K562 (cell line): ENCODE results near the gene DAPK2. TPM values are rescaled to one million over a fixed set of nuclear protein-coding genes. Genes with fewer than 3 reads are reported as not detected.

Experiments used
- ATAC-seq: fragments of 200-7000 bp; cut with Tn5 transposase; 3 replicates; pipeline ENCODE4 v1.9.1; 2020; ENCODE audit warnings: moderate library complexity
- BruUV-seq: library from RNA; stranded (reverse); fragments of 400-500 nt; replicated peaks from 2 replicates; lab custom pipeline; 2021; lab: Mats Ljungman, UMichigan
- CTCF ChIA-PET: fragments of 300-600 bp; formaldehyde crosslinking; extraction: SDS; loops from one replicate; lab custom pipeline; 2021; ENCODE audit warnings: low intra/inter-chr PET ratio; lab: Yijun Ruan, JAX
- POLR2A ChIA-PET: fragments of 300-600, 350-650 bp; sonication (Branson Sonifier 250); formaldehyde crosslinking; extraction: SDS; loops from one replicate; lab custom pipeline; 2021; ENCODE audit warnings: antibody characterized with exemption, inconsistent platforms; lab: Yijun Ruan, JAX
- DNase-seq, 4 experiments: peaks; one replicate each; pipeline versions ENCODE4 v3.0.0 to v3.0.0-alpha.2; 2011 to 2018; ENCODE audit warnings: low spot score in 3 of 4, mixed read lengths in 3 of 4; ENCODE audit errors: extremely low read depth in 1 of 4
- FAIRE-seq: peaks from 2 replicates; lab custom pipeline; 2011; peaks lifted over from hg19 to GRCh38; lab: Jason Lieb, UNC
- H2AFZ ChIP-seq: 2 replicates; pipeline ENCODE4 v1.6.0; 2011; ENCODE audit warnings: low read depth, low read length, control low read depth, inconsistent platforms
- H3K27ac ChIP-seq: fragments of 200-600 bp; 3 replicates; pipeline ENCODE4 v1.8.0; 2011; ENCODE audit warnings: low read depth, mild to moderate bottlenecking, control low read depth, inconsistent platforms, low read length, moderate library complexity, mixed read lengths; ENCODE audit errors: extremely low read depth
- H3K27me3 ChIP-seq, 2 experiments: fragments of 300-600 bp in 1 of 2; 2 replicates in 1 of 2; 3 replicates in 1 of 2; pipeline versions ENCODE4 v1.6.0 to v1.8.0; 2011; ENCODE audit warnings: inconsistent platforms in 2 of 2, low read length in 2 of 2, mild to moderate bottlenecking in 1 of 2, mixed read lengths in 1 of 2, moderate library complexity in 1 of 2; ENCODE audit not compliant: control insufficient read depth in 2 of 2, insufficient read depth in 2 of 2
- H3K36me3 ChIP-seq: fragments of 300-600 bp; 3 replicates; pipeline ENCODE4 v1.8.0; 2011; ENCODE audit warnings: mild to moderate bottlenecking, low read length, inconsistent platforms; ENCODE audit not compliant: control insufficient read depth, insufficient read depth
- H3K4me1 ChIP-seq, 2 experiments: fragments of 200-600 bp in 1 of 2; replicated peaks in 1 of 2; 2 replicates in 1 of 2; 3 replicates in 1 of 2; pipeline versions ENCODE4 v1.5.1 to v1.8.0; 2011; ENCODE audit warnings: inconsistent platforms in 2 of 2, low read length in 2 of 2, mild to moderate bottlenecking in 1 of 2, mixed read lengths in 1 of 2, moderate library complexity in 1 of 2; ENCODE audit not compliant: control insufficient read depth in 2 of 2, insufficient read depth in 2 of 2
- H3K4me2 ChIP-seq: 2 replicates; pipeline ENCODE4 v1.6.1; 2011; ENCODE audit warnings: low read length, control low read depth, inconsistent platforms, mixed read lengths; ENCODE audit not compliant: insufficient read depth
- H3K4me3 ChIP-seq: fragments of 200-600 bp; sonication (generic), shearing (Covaris generic); 2 replicates; pipeline ENCODE4 v1.5.1; 2016; ENCODE audit warnings: control low read depth, inconsistent platforms
- H3K79me2 ChIP-seq: fragments of 200-600 bp; 3 replicates; pipeline ENCODE4 v1.8.0; 2011; ENCODE audit warnings: low read length, inconsistent platforms; ENCODE audit not compliant: control insufficient read depth, insufficient read depth
- H3K9ac ChIP-seq, 2 experiments: 2 replicates each; pipeline versions ENCODE4 v1.6.0 to v1.6.1; 2011; ENCODE audit warnings: low read depth in 2 of 2, low read length in 2 of 2, control low read depth in 1 of 2, inconsistent platforms in 1 of 2, mild to moderate bottlenecking in 1 of 2, mixed read lengths in 1 of 2; ENCODE audit not compliant: insufficient read depth in 1 of 2
- H3K9me1 ChIP-seq: one replicate; pipeline ENCODE4 v1.6.0; 2011; ENCODE audit warnings: inconsistent platforms, mild to moderate bottlenecking, low read length, moderate library complexity; ENCODE audit not compliant: control insufficient read depth, insufficient read depth
- H3K9me3 ChIP-seq: replicated peaks from 2 replicates; pipeline ENCODE4 v1.5.1; 2011; ENCODE audit warnings: low read depth, low read length, inconsistent platforms; ENCODE audit not compliant: control insufficient read depth, insufficient read depth
- H4K20me1 ChIP-seq: replicated peaks from 2 replicates; pipeline ENCODE4 v1.6.1; 2011; ENCODE audit warnings: low read length, inconsistent platforms, mixed read lengths; ENCODE audit not compliant: control insufficient read depth, insufficient read depth
- ADNP ChIP-seq: fragments of 200-800 bp; sonication (Bioruptor generic); IDR thresholded peaks from 2 replicates; pipeline ENCODE4 v1.6.1; 2016; ENCODE audit warnings: missing genetic modification characterization, missing compliant biosample characterization
- BCOR ChIP-seq: fragments of 450-650 bp; IDR thresholded peaks from 2 replicates; pipeline ENCODE4 v1.6.1; 2016
- CBX1 ChIP-seq: sonication (generic); IDR thresholded peaks from 2 replicates; pipeline ENCODE4 v1.6.1; 2016; ENCODE audit warnings: antibody characterized with exemption, low read depth, mild to moderate bottlenecking
- CBX3 ChIP-seq, 2 experiments: IDR thresholded peaks; 1 replicate in 1 of 2; 2 replicates in 1 of 2; pipeline ENCODE4 v1.6.1; 2012; ENCODE audit warnings: inconsistent platforms in 2 of 2, low read length in 2 of 2, borderline replicate concordance in 1 of 2, control low read depth in 1 of 2
- CHD4 ChIP-seq: fragments of 200-600 bp; sonication (generic); IDR thresholded peaks from 3 replicates; pipeline ENCODE4 v1.6.1; 2012; ENCODE audit warnings: low read depth, mild to moderate bottlenecking, mixed read lengths, low read length, inconsistent platforms; ENCODE audit not compliant: insufficient read depth, insufficient replicate concordance, poor library complexity, severe bottlenecking
- ESRRA ChIP-seq: fragments of 450-650 bp; IDR thresholded peaks from 2 replicates; pipeline ENCODE4 v1.6.1; 2014; ENCODE audit warnings: low read depth, mild to moderate bottlenecking, moderate library complexity, borderline replicate concordance
- HDAC2 ChIP-seq: fragments of 450-650 bp; IDR thresholded peaks from 2 replicates; pipeline ENCODE4 v1.6.1; 2016; ENCODE audit warnings: mild to moderate bottlenecking
- KDM1A ChIP-seq, 2 experiments: fragments of 450-650 bp; IDR thresholded peaks; 2 replicates each; pipeline ENCODE4 v1.6.1; 2016; ENCODE audit warnings: mild to moderate bottlenecking in 2 of 2
- KLF10 ChIP-seq: fragments of 250-450 bp; sonication (Bioruptor Pico); IDR thresholded peaks from 2 replicates; pipeline ENCODE4 v1.6.1; 2021; ENCODE audit warnings: matching md5 sums
- LARP7 ChIP-seq: fragments of 450-650 bp; IDR thresholded peaks from 2 replicates; pipeline ENCODE4 v1.6.1; 2016
- NFIC ChIP-seq: fragments of 450-650 bp; IDR thresholded peaks from 2 replicates; pipeline ENCODE4 v1.6.1; 2017; ENCODE audit warnings: mild to moderate bottlenecking, inconsistent platforms
- NUFIP1 ChIP-seq: fragments of 450-650 bp; IDR thresholded peaks from 2 replicates; pipeline ENCODE4 v1.6.1; 2018; ENCODE audit not compliant: partially characterized antibody
- RBM25 ChIP-seq: fragments of 200-400 bp; formaldehyde crosslinking; IDR thresholded peaks from 2 replicates; pipeline ENCODE4 v1.6.1; 2018; ENCODE audit warnings: low read length, low read depth, moderate library complexity; ENCODE audit not compliant: severe bottlenecking
- RCOR1 ChIP-seq, 2 experiments: IDR thresholded peaks; 2 replicates each; pipeline ENCODE4 v1.6.1; 2012; ENCODE audit warnings: low read depth in 2 of 2, low read length in 2 of 2, borderline replicate concordance in 1 of 2, improper control_type of control experiment in 1 of 2
- SMARCA5 ChIP-seq: fragments of 450-650 bp; IDR thresholded peaks from 2 replicates; pipeline ENCODE4 v1.6.1; 2016
- TEAD2 ChIP-seq: fragments of 450-650 bp; IDR thresholded peaks from 2 replicates; pipeline ENCODE4 v1.6.1; 2016; ENCODE audit warnings: missing genetic modification characterization, control low read depth, missing compliant biosample characterization
- ZKSCAN1 ChIP-seq: fragments of 150-350 bp; IDR thresholded peaks from 2 replicates; pipeline ENCODE4 v1.6.1; 2016; ENCODE audit warnings: low read depth, low read length
- WGBS: fragments of 100-300 bp; shearing (Covaris generic); methylation state at CpG from one replicate; pipeline ENCODE4 v1.1.6; 2016; ENCODE audit warnings: low coverage, mixed read lengths; ENCODE audit not compliant: insufficient coverage; ENCODE audit errors: missing lambda C conversion rate; 5-methylcytosine and 5-hydroxymethylcytosine counted together
- in situ Hi-C: fragments of 300-500 bp; cut with MboI; formaldehyde crosslinking; loops from 4 replicates; pipeline ENCODE4 v1.15.0; 2018; ENCODE audit warnings: inconsistent platforms, mixed read lengths
- intact Hi-C: fragments of 100-400 bp; cut with micrococcal nuclease; formaldehyde crosslinking; loops from 2 replicates; pipeline ENCODE4 v1.14.2; 2022
- polyA plus RNA-seq, 8 experiments: library from polyadenylated mRNA; depleted of rRNA in 4 of 8; stranded (reverse) in 5 of 8; unstranded in 3 of 8; fragments of >200 nt; fragmentation: Nextera tagmentation in 2 of 8; fragmentation: Illumina TruSeq in 1 of 8; extraction: Ambion mirVana in 2 of 8; extraction: Trizol in 1 of 8; gene quantifications; 2 replicates each; pipeline versions ENCODE4 v1.2.1 to v1.2.3, GENCODE V29; 2011 to 2014; ENCODE audit warnings: inconsistent platforms in 1 of 8, missing spikeins in 1 of 8
- total RNA-seq, 7 experiments: library from RNA; depleted of rRNA in 6 of 7; stranded (reverse); fragments of >200 nt in 6 of 7; fragmentation: Illumina TruSeq in 2 of 7; extraction: Trizol in 2 of 7; gene quantifications; 2 replicates each; pipeline versions ENCODE4 v1.2.1 to v1.2.3, GENCODE V29; 2011 to 2021; ENCODE audit warnings: low replicate concordance in 1 of 7
- TF ChIP-seq, protein P1 (sequence below): fragments of 450-650 bp; IDR thresholded peaks from 2 replicates; pipeline ENCODE4 v1.6.1; 2016; ENCODE audit warnings: low read depth, mild to moderate bottlenecking, moderate library complexity
- TF ChIP-seq, protein P2 (sequence below): fragments of 450-650 bp; IDR thresholded peaks from 2 replicates; pipeline ENCODE4 v1.6.1; 2017; ENCODE audit warnings: antibody characterized with exemption, mild to moderate bottlenecking

DAPK2 gene
- total and polyA plus RNA-seq, 9 of the 15 experiments (the other 6 are each of a cell fraction or from before 2014, with no cell fraction given), result 0.14 to 5.2 (median 2.2) TPM

DNA sequence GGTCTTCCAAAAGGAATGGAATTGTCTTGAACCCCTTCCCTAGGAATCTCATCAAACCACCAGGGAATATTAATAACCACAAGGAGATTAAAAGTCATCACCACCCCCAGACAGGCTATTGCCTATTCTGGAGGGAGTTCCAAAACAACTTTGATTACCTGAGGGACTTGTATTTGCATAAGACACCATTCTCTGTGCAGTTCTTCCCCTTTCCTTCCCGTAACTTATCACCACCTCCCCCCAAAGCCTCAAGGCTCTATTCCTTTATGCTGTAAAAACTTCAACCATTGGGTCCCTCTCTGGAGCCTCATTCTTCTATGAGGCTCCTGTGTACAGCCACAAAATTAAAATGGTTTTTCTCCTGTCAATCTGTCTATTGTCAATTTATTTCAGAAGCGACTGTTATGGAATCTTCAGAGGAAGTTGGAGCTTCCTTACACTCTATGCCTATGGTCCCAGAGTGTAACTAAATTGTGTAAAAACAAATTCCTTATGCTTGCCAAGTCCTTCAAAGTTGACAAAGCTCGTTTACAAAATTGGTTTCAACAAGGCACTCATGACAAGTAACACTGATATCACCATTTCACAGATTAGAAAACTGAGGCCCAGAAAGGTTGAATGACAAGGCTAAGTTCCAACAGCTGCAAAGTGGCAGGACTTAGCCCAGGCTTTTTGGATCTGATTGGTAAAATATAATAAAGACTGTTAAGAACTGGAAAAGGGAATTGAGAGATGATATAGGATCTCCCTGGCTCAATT lies 144.2 kb downstream of the DAPK2 start:
- Histone ChIP-seq H4K20me1 (no peaks in the 10 kb centered on the region), H3K4me1 (peaks cover 27 to 40% of the 10 kb centered on the region in 2 experiments), H3K4me3 (no peak overlapping the region), H3K27ac (no peak overlapping the region), H3K27me3 (no peaks in the 10 kb centered on the region), H3K79me2 (no peaks in the 10 kb centered on the region), H3K36me3 (no peaks in the 10 kb centered on the region), H3K9ac (no peak overlapping the region), H3K4me2 (no peak overlapping the region), H3K9me3 (no peaks in the 10 kb centered on the region), H2AFZ (peak overlapping the region; percentile 57), H3K9me1 (no peaks in the 10 kb centered on the region)
- intact Hi-C loops (no loop called here), in situ Hi-C loops (no loop called here)
- ChIA-PET POLR2A (interaction anchor here (0.6 to 0.9 kb wide), 3 partner anchors 10 to 120 kb away, joined by 3 to 4 read pairs (median 3); no protein-coding TSS in a partner anchor), CTCF (no interaction called here)
- DNase-seq (no peak), FAIRE-seq (no peak), ATAC-seq (no peak)
- WGBS, result 37% methylated on average over 3 of the region's 3 CpGs
- BruUV-seq, result no TSS peak
- TF ChIP-seq KLF10 (no peak), KDM1A (IDR thresholded peaks at IDR 0.05) (peak; percentile 75 to 89), CHD4 (peak; percentile 92), ADNP (tag) (peak; percentile 87), BCOR (peak; percentile 98), CBX1 (peak; percentile 75; the same call in 1 of the 2 replicates), RBM25 (peak; percentile 99), HDAC2 (peak; percentile 87), ZKSCAN1 (no peak), LARP7 (no peak), NFIC (peak; percentile 77), NUFIP1 (no peak), TEAD2 (tag) (0 out of 2 replicates have a peak, but pooled peaks have one; percentile 2), RCOR1 (IDR thresholded peaks at IDR 0.05; ENCODE audit: borderline replicate concordance in 1 of 2, low read depth in 2 of 2, low read length in 2 of 2) (peak in 1 of 2 experiments; percentile 73; a peak in 2 of 4 replicates), ESRRA (peak; percentile 88), CBX3 (IDR thresholded peaks at IDR 0.05; ENCODE audit: borderline replicate concordance in 1 of 2, low read length in 2 of 2) (peak in 1 of 2 experiments; percentile 43; a peak in 1 of 3 replicates), SMARCA5 (peak; percentile 69; the same call in 1 of the 2 replicates)
- TF ChIP-seq, protein P1, sequence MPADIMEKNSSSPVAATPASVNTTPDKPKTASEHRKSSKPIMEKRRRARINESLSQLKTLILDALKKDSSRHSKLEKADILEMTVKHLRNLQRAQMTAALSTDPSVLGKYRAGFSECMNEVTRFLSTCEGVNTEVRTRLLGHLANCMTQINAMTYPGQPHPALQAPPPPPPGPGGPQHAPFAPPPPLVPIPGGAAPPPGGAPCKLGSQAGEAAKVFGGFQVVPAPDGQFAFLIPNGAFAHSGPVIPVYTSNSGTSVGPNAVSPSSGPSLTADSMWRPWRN, result 0 out of 2 replicates have a peak, but pooled peaks have one; percentile 23
- TF ChIP-seq, protein P2, sequence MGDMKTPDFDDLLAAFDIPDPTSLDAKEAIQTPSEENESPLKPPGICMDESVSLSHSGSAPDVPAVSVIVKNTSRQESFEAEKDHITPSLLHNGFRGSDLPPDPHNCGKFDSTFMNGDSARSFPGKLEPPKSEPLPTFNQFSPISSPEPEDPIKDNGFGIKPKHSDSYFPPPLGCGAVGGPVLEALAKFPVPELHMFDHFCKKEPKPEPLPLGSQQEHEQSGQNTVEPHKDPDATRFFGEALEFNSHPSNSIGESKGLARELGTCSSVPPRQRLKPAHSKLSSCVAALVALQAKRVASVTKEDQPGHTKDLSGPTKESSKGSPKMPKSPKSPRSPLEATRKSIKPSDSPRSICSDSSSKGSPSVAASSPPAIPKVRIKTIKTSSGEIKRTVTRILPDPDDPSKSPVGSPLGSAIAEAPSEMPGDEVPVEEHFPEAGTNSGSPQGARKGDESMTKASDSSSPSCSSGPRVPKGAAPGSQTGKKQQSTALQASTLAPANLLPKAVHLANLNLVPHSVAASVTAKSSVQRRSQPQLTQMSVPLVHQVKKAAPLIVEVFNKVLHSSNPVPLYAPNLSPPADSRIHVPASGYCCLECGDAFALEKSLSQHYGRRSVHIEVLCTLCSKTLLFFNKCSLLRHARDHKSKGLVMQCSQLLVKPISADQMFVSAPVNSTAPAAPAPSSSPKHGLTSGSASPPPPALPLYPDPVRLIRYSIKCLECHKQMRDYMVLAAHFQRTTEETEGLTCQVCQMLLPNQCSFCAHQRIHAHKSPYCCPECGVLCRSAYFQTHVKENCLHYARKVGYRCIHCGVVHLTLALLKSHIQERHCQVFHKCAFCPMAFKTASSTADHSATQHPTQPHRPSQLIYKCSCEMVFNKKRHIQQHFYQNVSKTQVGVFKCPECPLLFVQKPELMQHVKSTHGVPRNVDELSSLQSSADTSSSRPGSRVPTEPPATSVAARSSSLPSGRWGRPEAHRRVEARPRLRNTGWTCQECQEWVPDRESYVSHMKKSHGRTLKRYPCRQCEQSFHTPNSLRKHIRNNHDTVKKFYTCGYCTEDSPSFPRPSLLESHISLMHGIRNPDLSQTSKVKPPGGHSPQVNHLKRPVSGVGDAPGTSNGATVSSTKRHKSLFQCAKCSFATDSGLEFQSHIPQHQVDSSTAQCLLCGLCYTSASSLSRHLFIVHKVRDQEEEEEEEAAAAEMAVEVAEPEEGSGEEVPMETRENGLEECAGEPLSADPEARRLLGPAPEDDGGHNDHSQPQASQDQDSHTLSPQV, result peak; percentile 55; the same call in 1 of the 2 replicates
